ENCODE measurements around the gene CASP6. TPM values are rescaled to one million over a fixed set of nuclear protein-coding genes. Genes with fewer than 3 reads are reported as not detected.

Gene CASP6
- total RNA-seq, 1 donor from 2014 or later, result 22.5 TPM

DNA sequence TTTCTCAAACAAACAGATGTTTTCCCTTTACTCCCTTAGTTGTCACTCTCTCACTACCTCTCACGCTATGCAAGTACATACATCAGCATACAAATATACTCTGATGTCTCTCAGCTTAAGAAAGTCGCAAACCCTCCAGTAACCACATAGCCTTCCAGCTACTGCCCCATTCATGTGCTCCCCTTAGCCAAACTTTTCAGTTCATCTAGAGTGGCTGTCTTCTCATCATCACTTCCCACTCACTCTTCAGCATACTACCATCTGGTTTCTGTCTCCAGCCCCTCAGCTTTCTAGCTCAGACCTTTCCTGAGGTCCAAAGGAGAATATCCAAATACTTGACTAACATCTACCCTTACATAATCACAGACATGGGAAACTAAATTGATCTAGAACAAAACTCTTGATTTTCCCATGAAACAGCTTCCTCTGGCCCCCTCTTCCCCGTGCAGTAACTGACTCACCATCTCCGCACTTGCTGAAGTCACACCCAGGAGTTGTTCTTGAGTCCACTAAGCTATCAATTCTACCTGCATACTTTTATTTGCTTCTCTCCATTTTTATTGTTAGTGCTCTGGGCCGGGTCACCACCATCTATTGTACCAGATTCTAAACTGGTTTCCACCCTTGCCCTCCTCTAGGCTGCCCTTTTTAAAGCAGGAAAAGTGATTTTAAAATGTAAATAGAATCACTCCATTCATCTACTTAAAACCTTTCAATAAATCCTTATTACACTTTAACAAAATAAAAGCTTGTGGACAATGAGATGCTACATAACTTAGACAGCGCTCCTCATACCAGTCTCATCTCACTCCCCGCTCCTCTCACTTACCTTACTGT, 57.2 kb downstream of the CASP6 start:
- H3K27ac ChIP-seq, result no peak overlapping the region
- no peak for TF ChIP-seq CTCF (IDR thresholded peaks at IDR 0.05)

GRCh38 chr4:109640644-109641043, 62.6 kb downstream of the CASP6 start:
- H3K27ac ChIP-seq, result no peak overlapping the region
- H3K36me3 ChIP-seq, result no peaks in the 10 kb centered on the region
- no peaks in the 10 kb centered on the region for H3K4me1 ChIP-seq
- H3K9me3 ChIP-seq, result peaks cover 5% of the 10 kb centered on the region
- ATAC-seq, result no peak
- intact Hi-C loops (cut with DNase I), result no loop called here
- DNase-seq, result no peak
- no peaks in the 10 kb centered on the region for H3K27me3 ChIP-seq (ENCODE audit: low read depth)
- TF ChIP-seq CTCF (IDR thresholded peaks at IDR 0.05), result no peak
- H3K4me3 ChIP-seq, result no peak overlapping the region

More for the DNA sequence above, 57.2 kb downstream of the CASP6 start:
- DNase-seq (no peak), ATAC-seq (no peak)
- Histone ChIP-seq H3K36me3 (no peaks in the 10 kb centered on the region), H3K9me3 (no peaks in the 10 kb centered on the region), H3K27me3 (ENCODE audit: low read depth) (no peaks in the 10 kb centered on the region), H3K4me1 (no peaks in the 10 kb centered on the region), H3K4me3 (no peak overlapping the region)
- intact Hi-C loops (cut with DNase I), result no loop called here

Other genes starting within 250 kb of the CASP6 start
- 17.1 TPM for gene MCUB, start 143.2 kb downstream of the CASP6 start, total RNA-seq
- 32.0 TPM for gene PLA2G12A, start 26.6 kb upstream of the CASP6 start, total RNA-seq
- 54.8 TPM for gene CFI, start 98.6 kb upstream of the CASP6 start, total RNA-seq
- 10.0 TPM for gene GAR1, start 112.3 kb upstream of the CASP6 start, total RNA-seq
- gene RRH, start 124.5 kb upstream of the CASP6 start, total RNA-seq, result not detected
- gene LRIT3, start 144.7 kb upstream of the CASP6 start, total RNA-seq, result 0.12 TPM
- gene EGF, start 209.4 kb upstream of the CASP6 start, total RNA-seq, result 3.5 TPM

Measured in lower lobe of right lung (tissue), 2 donors.